Astrocyte (in vitro differentiated cells and primary cell): ENCODE measurements around the gene CEACAM18.
"Not testable (repeated sequence)": the region's sequence is repeated elsewhere in the genome, so short reads cannot be mapped to it uniquely, and the experiment has no call there.

Experiments
- CTCF ChIP-seq: IDR thresholded peaks from 2 replicates; pipeline ENCODE4 v1.5.1; 2011; ENCODE audit warnings: low read depth, mild to moderate bottlenecking, inconsistent platforms, low read length, moderate library complexity; ENCODE audit not compliant: insufficient read depth
- EZH2 ChIP-seq: IDR thresholded peaks from 2 replicates; pipeline ENCODE4 v1.6.1; 2012; ENCODE audit warnings: mild to moderate bottlenecking, low read length, inconsistent platforms; ENCODE audit not compliant: insufficient read depth

GRCh38 chr19:51463976-51464581, 14.3 kb upstream of the CEACAM18 start:
- not testable (repeated sequence) for TF ChIP-seq CTCF, EZH2
